ENCODE results near the gene KLF7.
A peak's percentile ranks its signal among the peaks of the same experiment; 100 is the strongest.

Gene KLF7

DNA sequence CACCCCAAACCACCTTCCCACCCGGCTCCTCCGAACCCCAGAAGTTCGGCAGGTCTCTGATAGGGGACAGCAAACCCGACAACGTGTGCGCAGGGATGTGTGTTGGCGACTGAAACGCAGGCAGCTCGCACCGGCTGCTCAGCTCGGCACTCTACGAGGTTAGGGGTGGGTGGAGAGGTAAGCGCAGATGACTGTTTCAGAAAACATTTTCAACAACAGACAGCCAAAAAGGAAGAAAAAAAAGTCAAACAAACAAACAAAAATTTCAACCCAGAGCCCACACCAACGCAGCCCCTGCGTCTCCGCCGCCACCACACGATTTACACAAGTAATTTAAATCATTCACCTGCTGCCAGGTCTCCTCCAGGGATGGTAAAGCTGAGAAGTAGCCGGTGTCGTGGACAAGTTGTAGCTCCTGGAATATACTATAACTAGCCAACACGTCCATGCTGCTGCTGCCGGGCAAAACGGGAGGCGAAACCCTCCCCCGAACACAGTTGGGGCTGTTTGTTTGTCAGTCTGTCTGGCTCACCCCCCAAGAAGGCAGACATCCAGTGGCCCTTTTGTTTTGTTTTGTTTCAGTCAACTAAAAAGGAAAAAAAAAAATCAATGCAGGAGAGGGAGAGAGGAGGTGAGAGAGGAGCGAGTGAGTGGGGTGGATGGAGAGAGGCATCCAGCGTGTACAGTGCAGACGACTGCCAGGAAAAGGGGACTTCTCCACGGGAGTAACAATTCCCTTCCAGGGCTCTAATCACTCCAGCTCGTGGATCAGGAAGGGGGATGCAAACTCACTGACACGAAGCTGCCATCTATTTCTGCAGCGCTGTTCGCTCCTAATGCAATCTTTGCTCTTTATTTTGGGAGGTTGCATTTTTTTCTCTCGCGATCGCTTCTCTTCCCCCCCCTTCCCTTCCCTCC lies at the start of gene KLF7:
TSS of gene KLF7 (minus strand) at position 828 of the 918 bp plus-strand sequence. CDS start at position 448, 380 bp downstream.
- peak; percentile 27 to 33 for DNase-seq (ENCODE audit: low read depth in 2 of 2)

DNA sequence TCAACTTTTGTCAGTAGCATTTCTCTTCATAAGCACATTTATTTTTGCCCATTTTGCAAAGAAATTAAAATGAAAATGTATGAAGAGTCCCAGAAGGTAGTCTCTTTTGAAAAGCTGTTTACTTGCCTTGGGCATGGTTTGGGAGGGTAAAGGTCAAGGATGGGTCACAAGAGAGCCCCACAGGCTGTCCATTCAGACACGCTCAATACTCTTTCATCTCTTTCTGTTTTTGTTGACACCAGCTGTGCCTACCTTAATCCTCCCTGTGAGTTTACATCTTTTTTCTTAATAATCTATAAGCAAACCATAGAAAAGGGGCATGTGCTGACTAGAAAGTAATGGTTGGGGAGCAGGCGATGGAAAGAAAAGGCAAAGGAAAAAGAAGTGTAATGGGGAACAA lies 49.6 kb upstream of the KLF7 start:
- DNase-seq (ENCODE audit: low read depth in 2 of 2): no peak

DNA sequence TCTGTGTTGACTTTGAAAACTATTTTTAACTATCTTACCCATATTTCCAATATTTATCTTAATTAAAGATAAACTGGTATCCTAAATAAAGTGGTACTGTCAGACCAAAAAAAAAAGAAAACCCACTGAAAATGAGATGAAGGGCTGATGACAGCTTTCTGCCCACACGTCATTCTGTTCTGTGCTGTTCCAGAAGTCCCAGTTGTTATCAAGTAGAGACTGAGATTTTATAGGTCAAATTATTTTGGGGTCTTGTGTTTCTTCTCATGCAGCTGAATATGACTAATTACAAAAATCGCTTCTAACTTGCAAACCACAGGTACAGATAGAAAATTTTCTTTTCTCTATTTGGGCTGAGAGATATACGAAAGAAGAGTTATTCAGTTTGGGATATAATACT lies 48.7 kb upstream of the KLF7 start:
- no peak for DNase-seq (ENCODE audit: low read depth in 2 of 2)

DNA sequence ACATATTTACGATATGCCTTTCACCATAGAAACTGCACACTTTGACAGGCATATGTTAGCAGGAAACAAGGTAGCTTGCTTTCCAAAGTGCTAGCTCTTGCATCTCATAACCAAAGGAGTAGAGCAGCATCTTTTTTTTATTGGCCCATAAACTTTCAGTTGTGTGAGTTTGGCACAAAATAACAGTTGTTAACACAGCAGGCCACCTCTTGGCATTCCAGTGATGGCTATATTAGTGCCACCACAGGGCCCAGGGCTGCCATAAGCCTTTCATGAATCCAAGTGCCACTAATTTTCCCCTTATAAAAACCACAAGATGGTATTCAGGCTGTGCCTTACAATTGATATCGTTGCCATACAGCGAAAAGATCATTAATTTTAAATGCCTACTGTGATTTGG lies 40.3 kb upstream of the KLF7 start:
- no peak for DNase-seq (ENCODE audit: low read depth in 2 of 2)

DNA sequence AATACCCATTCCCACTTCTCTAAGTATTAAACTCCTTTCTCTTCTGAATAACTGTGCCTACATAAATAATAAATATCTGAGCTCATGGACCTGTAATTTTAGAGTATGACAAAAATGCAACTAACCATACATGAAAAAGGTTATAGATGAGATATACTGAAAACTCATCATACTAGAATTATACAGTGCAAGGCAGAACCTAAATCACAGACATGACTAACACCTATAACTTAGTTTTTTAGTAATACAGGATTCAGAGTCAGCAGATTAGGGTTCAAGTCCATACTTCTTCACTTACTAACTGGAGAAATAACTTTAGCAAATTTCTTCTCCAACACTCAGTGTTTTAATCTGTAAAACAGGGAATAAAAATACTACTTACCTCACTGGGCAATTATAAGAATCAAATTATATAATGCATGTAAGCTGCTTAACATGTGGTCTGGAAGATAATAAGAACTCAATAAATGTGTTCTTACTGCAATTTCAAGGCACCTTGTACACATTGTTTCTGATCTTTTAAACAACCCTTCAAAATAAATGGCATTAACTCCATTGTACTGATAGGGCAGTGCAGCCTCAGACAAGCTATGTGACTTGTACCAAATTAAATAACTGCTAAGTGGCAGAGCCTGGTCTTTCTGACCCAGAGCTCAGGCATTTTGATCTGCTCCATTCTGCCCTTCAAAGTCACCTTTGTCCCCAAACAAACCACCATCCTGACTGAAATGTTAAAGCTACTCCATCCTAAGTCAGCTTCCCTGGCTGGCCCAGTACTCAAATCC lies 39.6 kb upstream of the KLF7 start:
- DNase-seq (ENCODE audit: low read depth in 2 of 2): no peak

DNA sequence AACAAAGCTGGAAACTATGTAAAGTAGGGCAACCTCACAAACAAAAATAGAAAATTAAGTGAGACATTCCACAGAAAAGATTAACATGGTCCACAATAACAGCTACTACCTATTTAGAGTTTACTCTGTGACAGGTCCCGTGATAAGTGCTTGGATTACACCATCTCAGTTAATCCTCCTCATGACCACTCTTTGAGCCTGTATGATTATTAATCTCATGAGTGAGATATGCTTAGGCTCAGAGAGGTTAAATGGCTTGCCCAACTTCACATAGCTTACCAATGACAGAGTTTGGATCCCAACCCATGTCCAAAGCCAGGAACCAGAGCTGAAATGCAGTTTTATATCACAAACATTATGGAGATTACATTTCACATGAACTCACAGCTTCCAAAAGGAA lies 37.3 kb upstream of the KLF7 start:
- no peak for DNase-seq (ENCODE audit: low read depth in 2 of 2)

DNA sequence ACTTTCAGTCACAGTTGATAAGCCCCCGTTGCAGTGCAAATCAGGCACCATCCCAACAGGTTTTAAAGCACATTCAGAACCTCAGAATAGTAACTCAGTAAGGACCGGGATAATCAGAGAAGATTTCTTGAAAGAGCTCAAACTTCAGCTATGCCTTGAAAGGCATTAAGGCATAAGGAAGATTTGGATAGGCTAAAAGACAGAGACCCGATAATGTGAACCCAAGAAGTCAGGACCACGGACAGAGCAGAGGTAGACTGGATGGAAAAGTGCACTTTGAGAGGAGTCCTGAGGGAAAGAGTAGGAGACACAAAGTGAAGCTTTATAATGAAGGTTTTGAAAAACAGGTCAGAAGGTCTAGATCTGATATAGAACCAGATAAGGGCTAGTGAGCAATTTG lies 36.9 kb upstream of the KLF7 start:
- DNase-seq (ENCODE audit: low read depth in 2 of 2): no peak

DNA sequence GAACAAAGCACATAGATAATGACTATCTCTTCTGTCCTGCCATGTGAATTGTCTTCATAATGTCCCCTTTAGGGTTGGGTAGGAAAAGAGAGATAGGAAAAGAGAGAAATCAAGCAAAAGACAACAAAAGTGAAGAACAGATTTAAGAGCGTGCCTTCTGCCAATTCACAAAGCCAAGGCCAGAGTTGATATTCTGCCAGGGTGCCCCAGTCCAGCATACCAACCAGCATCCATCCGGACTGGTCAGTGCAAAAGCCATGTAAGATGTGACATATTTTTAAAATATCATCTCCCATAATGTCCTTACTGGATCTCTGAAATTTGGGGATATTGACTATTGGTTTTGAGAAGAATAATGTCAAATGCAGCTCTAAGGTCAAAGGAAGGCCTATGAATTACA lies 35.7 kb upstream of the KLF7 start:
- no peak for DNase-seq (ENCODE audit: low read depth in 2 of 2)

DNA sequence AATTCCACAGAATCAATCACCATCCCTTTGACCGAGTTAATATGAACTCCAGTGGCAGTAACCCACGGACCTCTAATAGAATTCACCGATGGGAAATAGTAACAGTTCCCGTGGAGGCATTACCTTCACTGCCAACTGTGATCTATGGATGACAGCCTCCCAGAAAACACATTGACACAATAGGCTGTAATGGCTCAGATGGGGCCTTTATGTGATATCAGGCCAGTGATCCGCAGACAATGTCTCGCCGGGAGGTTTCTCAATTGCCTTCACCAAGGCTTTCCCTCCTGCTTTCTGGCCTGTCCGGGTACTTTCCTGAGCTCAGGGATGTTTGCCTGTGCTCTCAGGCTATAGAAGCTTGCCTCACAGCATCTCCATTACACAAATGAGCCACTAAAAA lies 34.4 kb upstream of the KLF7 start:
- no peak for DNase-seq (ENCODE audit: low read depth in 2 of 2)

DNA sequence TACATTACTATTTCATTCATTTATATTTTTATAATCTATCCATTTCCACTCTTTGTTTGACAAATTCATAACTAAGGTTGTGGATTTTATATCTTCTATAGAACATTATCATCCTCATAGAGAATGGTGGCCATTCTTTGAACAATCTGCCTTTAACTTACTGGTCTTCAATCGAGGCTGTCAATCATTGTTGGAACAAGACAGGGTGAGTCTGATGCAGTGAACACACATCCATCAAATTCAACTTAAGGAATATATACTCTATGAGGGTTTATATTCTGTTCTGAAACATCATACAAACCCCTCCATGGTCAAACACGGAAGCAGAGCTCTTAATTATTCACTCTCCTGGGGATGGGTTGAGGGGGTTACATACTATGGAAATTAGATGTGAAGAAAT lies 28.3 kb upstream of the KLF7 start:
- no peak for DNase-seq (ENCODE audit: low read depth in 2 of 2)

DNA sequence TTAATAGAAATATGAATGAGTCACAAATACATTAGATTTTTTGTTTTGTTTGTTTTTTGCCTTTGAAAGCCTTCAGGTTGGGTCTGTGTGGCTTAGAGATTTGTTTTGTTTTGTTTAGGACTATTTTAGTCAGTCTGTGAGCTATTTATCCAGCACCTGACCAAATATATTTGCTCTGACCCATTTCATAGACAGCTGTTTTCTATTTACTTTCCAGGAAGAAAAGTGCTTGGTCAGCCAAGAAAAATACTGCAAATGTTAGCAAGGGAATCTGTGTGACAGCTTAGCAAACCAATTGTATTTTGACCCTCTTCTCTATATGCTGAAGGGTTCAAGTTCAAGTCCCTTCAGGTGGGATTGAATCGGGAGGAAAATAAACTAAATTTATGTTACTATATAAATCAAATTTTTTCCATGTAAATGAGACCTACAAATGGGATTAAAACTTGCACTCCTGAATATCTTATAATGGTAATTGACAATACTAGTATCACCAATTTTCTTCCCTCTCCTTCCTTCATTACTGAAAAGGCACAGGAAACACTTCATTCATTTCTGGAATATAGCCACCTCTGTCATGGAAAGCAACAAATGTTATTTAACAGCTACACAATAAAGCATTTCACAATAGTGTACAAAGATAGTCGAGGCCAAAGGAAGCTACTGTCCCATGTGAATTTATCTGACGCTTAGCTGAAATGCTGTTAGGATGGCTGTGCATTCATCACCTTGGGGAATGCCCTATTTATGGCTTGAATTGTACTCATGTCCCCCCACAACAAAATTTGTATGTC lies 23.1 kb upstream of the KLF7 start:
- no peak for DNase-seq (ENCODE audit: low read depth in 2 of 2)

DNA sequence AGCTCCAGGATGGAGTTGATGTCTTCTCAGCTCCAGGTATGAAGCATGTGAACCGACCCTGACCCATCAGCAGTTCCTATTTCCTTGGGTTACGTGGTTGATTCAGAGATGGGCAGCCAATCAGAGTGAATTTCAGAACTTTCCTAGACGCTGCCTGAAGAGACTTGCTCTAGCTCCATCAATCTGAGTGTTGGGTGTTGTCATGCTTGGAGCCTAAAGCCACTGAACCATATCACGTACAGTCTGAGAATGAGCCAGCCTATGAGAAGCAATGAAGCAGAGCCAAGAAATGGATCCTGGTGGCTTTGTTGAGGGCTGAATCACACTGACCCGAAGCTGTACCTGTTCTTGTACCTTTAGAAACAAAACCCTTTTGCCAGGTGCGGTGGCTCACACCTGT lies 19.6 kb upstream of the KLF7 start:
- DNase-seq (ENCODE audit: low read depth in 2 of 2): no peak

DNA sequence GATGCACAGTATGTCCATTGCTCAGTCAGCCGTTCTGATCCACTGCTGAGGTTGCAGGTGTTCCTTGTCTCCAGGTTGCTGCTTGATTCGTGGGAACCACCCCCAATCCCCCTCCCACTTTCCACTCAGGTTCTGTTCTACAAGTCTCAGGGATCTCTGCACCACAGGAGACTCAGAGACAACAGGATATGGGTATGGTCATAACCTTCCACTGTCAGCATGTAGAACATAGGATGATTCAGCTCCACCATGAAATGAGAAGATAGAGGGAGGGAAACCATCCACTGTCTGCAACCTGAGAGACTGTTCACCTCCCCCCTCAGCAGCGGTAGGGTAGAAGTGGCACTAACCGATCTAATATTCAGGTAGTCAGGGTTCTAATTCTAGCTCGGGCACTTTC lies 19.0 kb upstream of the KLF7 start:
- no peak for DNase-seq (ENCODE audit: low read depth in 2 of 2)

DNA sequence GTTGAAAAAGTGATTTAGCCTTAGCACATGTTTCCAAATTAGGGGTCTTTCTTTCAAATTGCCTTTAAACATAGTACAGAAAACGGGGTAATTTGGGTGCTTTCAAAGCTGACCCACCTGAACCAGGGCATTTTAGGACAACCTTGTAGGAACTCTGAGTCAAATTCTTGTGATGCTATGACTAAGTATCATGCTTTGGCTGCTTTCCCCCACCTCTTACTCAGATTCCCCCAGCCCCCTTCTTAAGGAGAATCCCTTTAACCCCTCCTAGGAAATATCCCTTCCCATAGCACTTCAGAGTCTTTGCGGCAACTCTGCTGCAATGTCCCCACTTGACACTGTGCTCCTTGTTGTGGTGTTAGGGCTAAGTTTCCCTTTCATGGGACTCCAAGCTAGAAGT lies 18.6 kb upstream of the KLF7 start:
- no peak for DNase-seq (ENCODE audit: low read depth in 2 of 2)

DNA sequence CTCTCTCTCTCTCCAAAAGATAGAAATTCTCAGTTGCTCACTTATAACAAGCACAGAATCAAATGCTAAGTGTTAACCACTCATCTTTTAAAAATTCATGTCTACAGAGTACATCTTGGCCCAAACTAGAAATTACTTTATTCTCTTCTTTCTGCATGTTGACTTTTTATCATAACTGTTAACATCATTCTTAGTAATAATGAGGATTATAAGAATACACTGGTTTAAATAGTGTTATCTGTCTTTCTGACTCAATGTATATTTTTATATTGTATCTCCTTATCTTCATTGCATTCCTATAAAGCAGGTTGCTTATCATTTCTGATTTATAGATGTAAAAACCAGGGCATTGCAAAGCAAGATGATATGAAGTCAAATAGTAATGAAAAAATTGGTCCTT lies 17.8 kb upstream of the KLF7 start:
- DNase-seq (ENCODE audit: low read depth in 2 of 2): no peak

DNA sequence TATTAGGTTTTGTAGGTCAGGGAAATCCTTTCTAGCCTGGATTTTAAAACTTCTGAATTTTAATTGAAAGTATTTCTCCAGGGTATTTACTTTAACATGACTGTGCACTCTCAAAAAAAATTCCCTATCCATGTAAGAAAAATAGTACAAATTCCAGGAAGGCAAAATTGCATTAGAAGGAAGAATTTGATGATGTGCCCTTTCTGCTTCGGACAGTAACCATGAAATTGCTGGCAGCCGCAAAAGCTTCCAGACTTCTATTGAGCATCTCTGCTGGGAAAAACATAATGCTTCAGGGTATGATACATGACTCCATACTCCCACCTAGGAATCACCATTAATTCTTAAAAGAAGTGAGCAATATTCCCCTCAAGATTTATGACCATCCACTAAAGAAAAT lies 17.2 kb upstream of the KLF7 start:
- DNase-seq (ENCODE audit: low read depth in 2 of 2): no peak

DNA sequence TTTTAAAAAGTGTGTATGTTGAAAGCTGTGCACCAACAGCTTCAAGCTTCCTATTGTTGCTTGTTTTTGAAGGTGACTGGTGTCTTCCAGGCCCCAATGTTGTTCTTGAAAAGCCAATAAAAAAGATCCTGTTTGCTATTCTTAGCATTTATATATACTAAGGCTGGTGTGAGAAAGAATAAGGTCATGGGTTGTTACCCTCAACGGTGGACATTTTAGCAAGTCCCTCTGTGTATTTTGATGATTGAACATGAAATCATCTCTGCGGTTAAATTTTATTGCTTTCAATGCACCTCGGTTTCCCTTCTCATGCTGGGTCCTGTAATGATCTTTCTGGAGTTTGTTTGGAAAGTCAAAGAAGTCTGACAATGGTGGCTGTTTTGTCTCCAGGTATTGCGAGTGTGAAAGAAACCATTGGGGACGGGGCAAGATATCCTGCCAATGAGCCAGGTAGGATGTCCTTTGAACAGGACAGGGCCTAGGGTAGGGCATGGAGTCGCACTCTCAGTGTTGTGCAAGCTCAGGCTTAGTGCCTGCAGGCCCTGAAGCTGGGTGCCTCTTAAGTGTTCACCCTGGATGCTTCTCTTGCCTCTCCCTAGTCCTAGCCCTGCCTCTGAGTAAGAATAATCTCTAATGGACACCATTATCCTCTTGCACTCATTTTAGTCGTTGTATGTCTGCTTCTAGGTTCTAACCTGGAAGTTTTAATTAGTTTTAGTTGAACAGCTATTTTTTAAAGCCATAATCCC lies 16.0 kb upstream of the KLF7 start:
- DNase-seq (ENCODE audit: low read depth in 2 of 2): no peak

DNA sequence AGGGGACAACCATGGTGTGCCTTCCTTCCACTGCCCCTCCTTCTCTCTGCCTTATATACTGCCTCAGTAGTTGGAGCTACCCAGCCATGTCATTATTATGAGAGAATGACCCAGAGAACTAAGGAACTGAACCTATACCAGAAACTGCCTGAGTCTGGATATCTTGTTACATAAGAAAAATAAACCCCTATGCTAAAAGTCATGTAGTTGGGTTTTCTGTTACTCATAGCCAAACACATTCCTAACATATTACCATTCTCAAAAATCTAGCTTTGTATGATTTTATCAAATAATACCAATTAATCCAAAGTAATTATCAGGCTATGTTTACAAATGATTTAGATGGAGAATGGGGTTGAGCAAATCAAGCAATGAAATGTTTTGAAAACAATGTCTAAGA lies 15.0 kb upstream of the KLF7 start:
- no peak for DNase-seq (ENCODE audit: low read depth in 2 of 2)

DNA sequence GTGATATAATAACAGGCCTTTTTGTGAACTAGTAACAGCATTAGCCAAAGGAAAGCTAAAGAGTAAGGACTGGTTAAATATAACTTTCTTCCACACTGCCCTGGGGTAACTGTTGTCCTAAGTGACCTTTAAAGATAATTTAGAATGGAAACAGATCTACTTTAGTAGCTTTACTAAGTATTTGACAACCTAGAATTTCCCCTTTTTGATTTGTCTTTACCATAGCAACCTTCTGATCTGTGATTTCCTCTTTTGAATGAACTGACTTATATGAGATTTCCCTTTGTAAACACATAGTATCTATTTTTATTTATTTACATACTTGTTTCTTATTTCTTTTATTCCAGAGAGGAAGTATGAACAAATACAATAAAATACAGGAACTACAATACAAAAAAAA lies 10.5 kb upstream of the KLF7 start:
- DNase-seq (ENCODE audit: low read depth in 2 of 2): no peak

DNA sequence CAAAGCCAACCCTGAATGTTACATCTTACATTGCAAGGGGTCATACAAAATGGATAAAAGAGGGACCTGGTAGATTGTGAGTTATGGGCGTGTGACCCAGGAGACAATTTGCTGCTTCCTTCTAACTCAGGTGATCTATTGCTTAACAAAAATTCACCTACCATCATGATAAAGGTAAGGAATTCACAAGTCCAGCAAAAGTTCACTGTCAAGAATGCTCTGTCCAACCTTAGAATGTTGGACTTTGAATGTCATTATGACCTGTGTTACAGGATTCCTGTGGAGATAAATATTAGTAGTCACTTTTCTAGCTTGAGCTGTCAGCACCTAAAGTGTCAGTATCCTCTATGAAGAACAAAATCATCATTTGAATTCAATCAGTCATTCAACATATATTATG lies 7.9 kb upstream of the KLF7 start:
- DNase-seq (ENCODE audit: low read depth in 2 of 2): no peak

DNA sequence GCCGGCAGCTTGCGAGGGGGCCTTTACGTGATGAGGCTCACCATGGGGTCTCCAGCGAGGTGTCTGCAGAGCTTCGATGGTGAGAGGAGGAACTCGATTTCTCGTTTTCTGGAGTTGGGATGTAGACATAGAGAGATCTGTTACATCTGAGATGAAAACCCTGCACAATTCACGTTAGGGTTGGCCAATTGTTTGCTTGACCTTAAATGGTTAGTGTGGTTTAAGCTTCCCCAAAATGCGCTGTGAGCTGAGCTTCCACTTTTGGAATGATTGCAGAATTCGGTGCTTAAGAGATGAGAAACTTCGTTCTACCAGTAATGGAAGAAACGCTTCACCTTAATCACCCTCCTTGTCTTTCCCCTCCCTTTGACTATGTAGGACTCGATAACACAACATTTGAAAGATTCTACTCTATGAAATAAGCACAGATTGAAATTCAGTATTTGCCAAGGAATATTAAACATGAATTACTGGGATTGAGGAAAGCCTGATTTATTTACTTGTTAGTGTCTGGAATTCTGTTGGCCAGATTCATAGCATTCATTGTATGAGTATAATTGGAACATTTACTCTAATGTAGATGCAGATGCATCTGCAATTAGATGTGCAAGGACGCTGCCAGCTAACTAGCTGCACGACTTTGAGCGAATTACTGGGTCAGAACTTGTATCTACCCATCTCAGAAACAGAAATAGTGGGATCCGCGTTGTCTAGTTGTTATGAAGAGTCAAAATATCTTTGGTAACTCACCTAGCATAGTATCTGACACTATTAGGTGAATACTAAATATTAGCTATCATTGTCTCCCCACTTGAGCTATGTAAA lies 1.6 kb upstream of the KLF7 start:
- no peak for DNase-seq (ENCODE audit: low read depth in 2 of 2)
